ENCODE measurements around the gene CNGA2. TPM values are rescaled to one million over a fixed set of nuclear protein-coding genes. Genes with fewer than 3 reads are reported as not detected.

Gene CNGA2
- total and polyA plus RNA-seq, 4 donors = not detected

DNA sequence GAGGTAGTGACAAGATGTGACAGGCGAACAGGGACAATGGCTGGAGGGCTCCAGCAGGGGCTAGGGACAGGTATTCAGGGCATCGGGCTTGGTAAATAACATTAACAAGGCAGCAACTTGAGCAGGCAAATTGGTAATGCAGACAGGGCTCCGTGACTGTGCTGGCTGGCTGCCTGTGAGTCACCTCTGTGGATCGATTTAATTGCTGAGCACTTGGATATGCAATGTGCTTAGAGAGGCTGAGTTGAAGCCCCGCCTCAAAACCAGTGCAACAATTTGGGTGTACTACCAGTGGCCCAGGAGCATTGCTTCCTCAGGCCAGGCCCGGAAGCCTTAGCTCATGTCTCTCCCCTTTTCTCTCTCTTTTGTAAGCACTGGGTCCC is 19.5 kb downstream of the CNGA2 start:
- H3K9ac ChIP-seq (ENCODE audit: insufficient read depth in 1 of 2, low read length in 2 of 2) = no peak overlapping the region
- H3K4me1 ChIP-seq (ENCODE audit: control insufficient read depth in 5 of 5, insufficient read depth in 5 of 5, low read length in 5 of 5) = no peaks in the 10 kb centered on the region
- H3K36me3 ChIP-seq (ENCODE audit: control insufficient read depth in 4 of 4, insufficient read depth in 4 of 4, low read length in 4 of 4) = no peaks in the 10 kb centered on the region
- DNase-seq (no peak), ATAC-seq (ENCODE audit: insufficient read depth, low FRiP score) (no peak)
- H3K27me3 ChIP-seq (ENCODE audit: control insufficient read depth in 3 of 3, insufficient read depth in 3 of 3, low read length in 2 of 3) = peaks cover 0 to 2% (median 2%) of the 10 kb centered on the region in 3 donors
- TF ChIP-seq CTCF (IDR thresholded peaks at IDR 0.05; ENCODE audit: control extremely low read depth, extremely low read depth) = no peak
- H3K27ac ChIP-seq (ENCODE audit: low read depth in 1 of 2, low read length in 1 of 2) = no peak overlapping the region
- H3K9me3 ChIP-seq (ENCODE audit: control insufficient read depth in 4 of 4, insufficient read depth in 3 of 4, low read length in 3 of 4) = no peaks in the 10 kb centered on the region
- WGBS, 2 donors = 70 to 86% methylated on average over 6 of the region's 6 CpGs
- no peak overlapping the region for H3K4me3 ChIP-seq

DNA sequence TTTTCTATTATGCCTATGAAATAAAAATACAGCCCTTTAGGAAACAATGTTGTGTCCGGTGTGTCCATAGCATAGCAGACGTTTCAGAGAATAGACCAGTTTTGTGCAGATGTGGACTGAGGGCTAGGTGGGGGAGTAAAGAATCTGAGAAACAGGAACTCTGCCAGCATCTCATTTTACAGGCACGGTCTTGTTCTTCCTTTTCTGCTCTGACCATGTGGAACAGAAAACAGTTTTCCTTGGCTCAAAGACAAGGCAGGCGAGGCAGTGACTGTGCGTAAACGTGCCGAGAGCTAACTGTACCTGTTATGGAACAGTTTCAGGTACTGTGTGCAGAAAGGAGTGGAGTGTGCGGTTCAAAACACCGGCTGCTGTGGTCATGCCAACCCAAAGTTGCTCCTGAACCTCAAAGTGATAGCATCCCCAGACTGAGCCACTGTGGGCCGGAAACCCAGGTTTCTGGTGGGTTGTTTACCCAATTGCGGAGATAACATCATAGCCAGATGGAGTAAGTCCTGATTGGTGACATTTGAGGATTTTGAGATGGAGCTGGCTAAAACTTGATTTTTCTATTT is 20.2 kb downstream of the CNGA2 start:
- no peaks in the 10 kb centered on the region for H3K9me3 ChIP-seq (ENCODE audit: control insufficient read depth in 4 of 4, insufficient read depth in 3 of 4, low read length in 3 of 4)
- 74 to 79% methylated on average over 11 of the region's 11 CpGs for WGBS, 2 donors
- no peaks in the 10 kb centered on the region for H3K4me1 ChIP-seq (ENCODE audit: control insufficient read depth in 5 of 5, insufficient read depth in 5 of 5, low read length in 5 of 5)
- no peak overlapping the region for H3K27ac ChIP-seq (ENCODE audit: low read depth in 1 of 2, low read length in 1 of 2)
- no peak overlapping the region for H3K9ac ChIP-seq (ENCODE audit: insufficient read depth in 1 of 2, low read length in 2 of 2)
- peaks cover 0 to 4% (median 0%) of the 10 kb centered on the region in 3 donors for H3K27me3 ChIP-seq (ENCODE audit: control insufficient read depth in 3 of 3, insufficient read depth in 3 of 3, low read length in 2 of 3)
- H3K36me3 ChIP-seq (ENCODE audit: control insufficient read depth in 4 of 4, insufficient read depth in 4 of 4, low read length in 4 of 4) = no peaks in the 10 kb centered on the region
- no peak for TF ChIP-seq CTCF (IDR thresholded peaks at IDR 0.05; ENCODE audit: control extremely low read depth, extremely low read depth)
- no peak for ATAC-seq (ENCODE audit: insufficient read depth, low FRiP score)
- no peak overlapping the region for H3K4me3 ChIP-seq
- no peak for DNase-seq

GRCh38 chrX:151759041-151759708 is 24.6 kb downstream of the CNGA2 start:
- Histone ChIP-seq H3K36me3 (ENCODE audit: control insufficient read depth in 4 of 4, insufficient read depth in 4 of 4, low read length in 4 of 4) (no peaks in the 10 kb centered on the region), H3K9me3 (ENCODE audit: control insufficient read depth in 4 of 4, insufficient read depth in 3 of 4, low read length in 3 of 4) (no peaks in the 10 kb centered on the region), H3K4me3 (no peak overlapping the region), H3K27ac (ENCODE audit: low read depth in 1 of 2, low read length in 1 of 2) (no peak overlapping the region), H3K9ac (ENCODE audit: insufficient read depth in 1 of 2, low read length in 2 of 2) (no peak overlapping the region), H3K4me1 (ENCODE audit: control insufficient read depth in 5 of 5, insufficient read depth in 5 of 5, low read length in 5 of 5) (no peaks in the 10 kb centered on the region), H3K27me3 (ENCODE audit: control insufficient read depth in 3 of 3, insufficient read depth in 3 of 3, low read length in 2 of 3) (peaks cover 0 to 4% (median 0%) of the 10 kb centered on the region in 3 donors)
- TF ChIP-seq CTCF (IDR thresholded peaks at IDR 0.05; ENCODE audit: control extremely low read depth, extremely low read depth) = no peak
- no peak for DNase-seq
- no peak for ATAC-seq (ENCODE audit: insufficient read depth, low FRiP score)
- WGBS, 2 donors = 81 to 84% methylated on average over 8 to 11 of the region's 11 CpGs

Data from lung (tissue), 12 donors.